OCI-LY3 (cell line): ENCODE results near the gene SPDL1.

Experiments used
- EZH2phosphoT487 ChIP-seq: fragments of 200-600 bp; shearing (Covaris generic); IDR thresholded peaks from 2 replicates; pipeline ENCODE4 v1.6.1; 2018; ENCODE audit warnings: antibody characterized with exemption, mixed run types, low read depth
- TF ChIP-seq, protein P1 (sequence below): fragments of 200-600, 300-600 bp; sonication (generic); IDR thresholded peaks from 2 replicates; pipeline ENCODE4 v1.5.1; 2014; ENCODE audit warnings: antibody characterized with exemption, low read length, low read depth

GRCh38 chr5:169651526-169651925, 68.0 kb downstream of the SPDL1 start:
- TF ChIP-seq, protein P1, sequence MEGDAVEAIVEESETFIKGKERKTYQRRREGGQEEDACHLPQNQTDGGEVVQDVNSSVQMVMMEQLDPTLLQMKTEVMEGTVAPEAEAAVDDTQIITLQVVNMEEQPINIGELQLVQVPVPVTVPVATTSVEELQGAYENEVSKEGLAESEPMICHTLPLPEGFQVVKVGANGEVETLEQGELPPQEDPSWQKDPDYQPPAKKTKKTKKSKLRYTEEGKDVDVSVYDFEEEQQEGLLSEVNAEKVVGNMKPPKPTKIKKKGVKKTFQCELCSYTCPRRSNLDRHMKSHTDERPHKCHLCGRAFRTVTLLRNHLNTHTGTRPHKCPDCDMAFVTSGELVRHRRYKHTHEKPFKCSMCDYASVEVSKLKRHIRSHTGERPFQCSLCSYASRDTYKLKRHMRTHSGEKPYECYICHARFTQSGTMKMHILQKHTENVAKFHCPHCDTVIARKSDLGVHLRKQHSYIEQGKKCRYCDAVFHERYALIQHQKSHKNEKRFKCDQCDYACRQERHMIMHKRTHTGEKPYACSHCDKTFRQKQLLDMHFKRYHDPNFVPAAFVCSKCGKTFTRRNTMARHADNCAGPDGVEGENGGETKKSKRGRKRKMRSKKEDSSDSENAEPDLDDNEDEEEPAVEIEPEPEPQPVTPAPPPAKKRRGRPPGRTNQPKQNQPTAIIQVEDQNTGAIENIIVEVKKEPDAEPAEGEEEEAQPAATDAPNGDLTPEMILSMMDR = no peak
- TF ChIP-seq EZH2phosphoT487 = no peak
